Right lobe of liver (tissue), 6 donors: Measurements from ENCODE around the gene LYRM7. TPM values are rescaled to one million over a fixed set of nuclear protein-coding genes. Genes with fewer than 3 reads are reported as not detected.

Source experiments
- ATAC-seq, 4 donors: fragments of 200-7000 bp; cut with Tn5 transposase; one replicate each; pipeline ENCODE4 v1.9.1; 2020; ENCODE audit warnings: mild to moderate bottlenecking in 4 of 4, moderate library complexity in 4 of 4
- DNase-seq, 3 donors: peaks; one replicate each; pipeline ENCODE4 v3.0.0-alpha.2; 2020
- H3K27ac ChIP-seq, 3 donors: fragments of 200-600 bp; one replicate each; pipeline ENCODE4 v1.8.0; 2022
- H3K27me3 ChIP-seq, 2 donors: fragments of 200-600 bp; one replicate each; pipeline ENCODE4 v1.8.0; 2022
- H3K36me3 ChIP-seq, 4 donors: fragments of 200-600 bp; sonication (generic) in 1 of 4; one replicate each; pipeline versions ENCODE4 v1.5.1 to v1.8.0; 2017 to 2022; ENCODE audit warnings: control low read depth in 1 of 4
- H3K4me1 ChIP-seq, 4 donors: fragments of 200-600 bp; sonication (generic) in 1 of 4; one replicate each; pipeline versions ENCODE4 v1.5.1 to v1.8.0; 2017 to 2022; ENCODE audit warnings: control low read depth in 1 of 4
- H3K4me3 ChIP-seq, 3 donors: fragments of 200-600 bp; one replicate each; pipeline ENCODE4 v1.8.0; 2022
- H3K9me3 ChIP-seq, 4 donors: fragments of 200-600 bp; sonication (generic) in 1 of 4; one replicate each; pipeline versions ENCODE4 v1.5.1 to v1.8.0; 2017 to 2022; ENCODE audit warnings: control low read depth in 1 of 4
- POLR2A ChIP-seq: fragments of 450-650 bp; IDR thresholded peaks from one replicate; pipeline ENCODE4 v1.6.1; 2017; ENCODE audit warnings: antibody characterized with exemption, mild to moderate bottlenecking
- WGBS: methylation state at CpG from one replicate; pipeline ENCODE4 v1.1.6; 2018; ENCODE audit warnings: low coverage, low lambda C conversion rate; ENCODE audit not compliant: insufficient coverage; ENCODE audit errors: missing lambda C conversion rate; 5-methylcytosine and 5-hydroxymethylcytosine counted together
- intact Hi-C, 2 donors: fragments of 100-400 bp; cut with DNase I; formaldehyde crosslinking; loops; one replicate each; pipeline versions ENCODE4 v1.11.2 to v1.14.1; 2022
- total RNA-seq, 6 experiments: library from RNA; depleted of rRNA in 2 of 6; stranded (reverse); fragments of >200 nt in 2 of 6; fragmentation: NEBNext Ultra II Directional in 3 of 6; extraction: Animal tissue kit (Norgen Biotek cat#: 25700) in 3 of 6; gene quantifications; one replicate each; pipeline versions ENCODE4 v1.1.0 to v1.2.4, GENCODE V29; 2016 to 2023
- TF ChIP-seq, protein P1 (sequence below), 4 donors: fragments of 200-600 bp in 3 of 4; fragments of 450-650 bp in 1 of 4; IDR thresholded peaks; one replicate each; pipeline versions ENCODE4 v1.5.1 to v1.8.0; 2016 to 2022; ENCODE audit warnings: antibody characterized with exemption in 4 of 4, mild to moderate bottlenecking in 2 of 4
- donor health status: DM: no; HTN: yes; CAD: no.
- donor health status: DM: no; HTN: no; CAD: no.
- donor health status: DM: no; HTN: no; CAD: no.
- donor health status: DM: no; HTN: yes; CAD: no.
- donor health status: DM: no; HTN: yes; CAD: no.

LYRM7 gene
- total RNA-seq, 6 experiments from 2014 or later = 4.4 to 9.5 (median 5.6) TPM

DNA sequence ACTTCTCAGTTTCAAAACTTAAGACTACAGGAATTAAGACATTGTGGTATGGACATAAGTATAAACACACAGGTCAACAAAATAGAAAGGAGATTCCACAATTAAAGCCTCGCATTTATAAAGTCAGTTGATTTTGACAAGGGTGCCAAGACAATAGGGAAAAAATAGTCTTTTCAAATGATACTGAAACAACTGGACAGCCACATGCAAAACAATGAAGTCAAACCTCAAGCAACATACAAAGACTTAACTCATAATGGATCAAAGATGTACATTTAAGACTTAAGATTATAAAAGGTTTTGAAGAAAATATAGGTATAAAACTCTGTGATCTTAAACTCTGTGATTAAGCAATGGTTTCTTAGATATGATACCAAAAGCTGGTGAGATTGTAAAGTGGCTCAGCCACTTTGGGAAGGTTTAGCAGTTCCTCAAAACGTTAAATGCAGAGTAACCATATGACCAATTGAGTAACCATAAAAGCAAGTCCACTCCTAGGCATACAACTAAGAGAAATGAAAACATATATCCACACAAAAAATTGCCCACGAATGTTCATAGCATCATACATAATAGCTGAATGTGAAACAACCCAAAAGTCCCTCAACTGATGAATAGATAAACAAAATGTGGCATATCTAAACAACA, 27.6 kb upstream of the LYRM7 start:
- intact Hi-C loops = no loop called here
- 44% methylated on average over 3 of the region's 3 CpGs for WGBS
- DNase-seq (no peak), ATAC-seq (no peak)
- Histone ChIP-seq H3K4me1 (no peaks in the 10 kb centered on the region), H3K27ac (no peak overlapping the region), H3K36me3 (no peaks in the 10 kb centered on the region), H3K9me3 (no peaks in the 10 kb centered on the region), H3K4me3 (no peak overlapping the region), H3K27me3 (no peaks in the 10 kb centered on the region)
- TF ChIP-seq, protein P1, sequence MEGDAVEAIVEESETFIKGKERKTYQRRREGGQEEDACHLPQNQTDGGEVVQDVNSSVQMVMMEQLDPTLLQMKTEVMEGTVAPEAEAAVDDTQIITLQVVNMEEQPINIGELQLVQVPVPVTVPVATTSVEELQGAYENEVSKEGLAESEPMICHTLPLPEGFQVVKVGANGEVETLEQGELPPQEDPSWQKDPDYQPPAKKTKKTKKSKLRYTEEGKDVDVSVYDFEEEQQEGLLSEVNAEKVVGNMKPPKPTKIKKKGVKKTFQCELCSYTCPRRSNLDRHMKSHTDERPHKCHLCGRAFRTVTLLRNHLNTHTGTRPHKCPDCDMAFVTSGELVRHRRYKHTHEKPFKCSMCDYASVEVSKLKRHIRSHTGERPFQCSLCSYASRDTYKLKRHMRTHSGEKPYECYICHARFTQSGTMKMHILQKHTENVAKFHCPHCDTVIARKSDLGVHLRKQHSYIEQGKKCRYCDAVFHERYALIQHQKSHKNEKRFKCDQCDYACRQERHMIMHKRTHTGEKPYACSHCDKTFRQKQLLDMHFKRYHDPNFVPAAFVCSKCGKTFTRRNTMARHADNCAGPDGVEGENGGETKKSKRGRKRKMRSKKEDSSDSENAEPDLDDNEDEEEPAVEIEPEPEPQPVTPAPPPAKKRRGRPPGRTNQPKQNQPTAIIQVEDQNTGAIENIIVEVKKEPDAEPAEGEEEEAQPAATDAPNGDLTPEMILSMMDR (IDR thresholded peaks at IDR 0.05) = no peak
- no peak for TF ChIP-seq POLR2A

DNA sequence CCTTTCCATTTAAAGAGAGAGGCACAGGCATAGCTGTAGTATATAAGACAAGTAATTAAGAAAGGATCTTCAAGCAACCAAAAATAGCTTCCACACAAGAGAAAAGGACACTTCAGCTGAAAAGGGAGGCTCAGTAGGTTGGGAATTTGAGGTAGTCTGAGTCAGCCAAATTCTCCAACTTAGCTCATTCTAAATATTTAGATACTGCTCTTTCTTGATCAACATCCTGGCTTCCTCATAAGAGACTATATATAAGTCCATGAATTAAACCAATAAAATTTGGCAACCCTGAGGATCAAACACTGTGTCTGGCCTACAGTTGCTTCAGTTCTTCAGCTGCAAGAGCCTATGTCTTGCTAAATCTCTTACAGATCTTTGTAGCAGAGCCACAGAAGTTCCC, 23.5 kb upstream of the LYRM7 start:
- Histone ChIP-seq H3K27ac (no peak overlapping the region), H3K36me3 (no peaks in the 10 kb centered on the region), H3K27me3 (no peaks in the 10 kb centered on the region), H3K9me3 (no peaks in the 10 kb centered on the region), H3K4me1 (no peaks in the 10 kb centered on the region), H3K4me3 (no peak overlapping the region)
- TF ChIP-seq, protein P1 (IDR thresholded peaks at IDR 0.05) = no peak
- no peak for TF ChIP-seq POLR2A
- intact Hi-C loops = no loop called here
- DNase-seq = no peak
- no peak for ATAC-seq

DNA sequence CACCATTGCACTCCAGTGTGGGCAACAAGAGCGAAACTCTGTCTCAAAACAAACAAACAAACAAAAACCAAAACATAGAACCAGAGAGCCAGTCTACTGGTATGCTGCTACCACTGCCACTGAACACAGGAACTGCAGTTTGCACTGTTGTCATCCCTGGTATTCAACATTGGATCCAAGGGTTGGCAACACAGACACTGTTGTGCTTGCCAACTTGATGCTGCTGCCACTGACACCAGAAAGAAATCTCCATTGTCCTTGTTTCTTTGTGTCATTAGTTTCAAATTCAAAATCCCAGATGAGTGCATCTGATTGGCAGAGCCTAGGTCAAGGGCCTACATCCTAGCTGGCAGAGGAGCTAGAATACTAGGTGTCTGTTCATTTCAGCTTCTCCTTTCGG, 21.9 kb upstream of the LYRM7 start:
- whole genome bisulfite sequencing = 100% methylated on average over 1 of the region's 2 CpGs
- no peak for DNase-seq

DNA sequence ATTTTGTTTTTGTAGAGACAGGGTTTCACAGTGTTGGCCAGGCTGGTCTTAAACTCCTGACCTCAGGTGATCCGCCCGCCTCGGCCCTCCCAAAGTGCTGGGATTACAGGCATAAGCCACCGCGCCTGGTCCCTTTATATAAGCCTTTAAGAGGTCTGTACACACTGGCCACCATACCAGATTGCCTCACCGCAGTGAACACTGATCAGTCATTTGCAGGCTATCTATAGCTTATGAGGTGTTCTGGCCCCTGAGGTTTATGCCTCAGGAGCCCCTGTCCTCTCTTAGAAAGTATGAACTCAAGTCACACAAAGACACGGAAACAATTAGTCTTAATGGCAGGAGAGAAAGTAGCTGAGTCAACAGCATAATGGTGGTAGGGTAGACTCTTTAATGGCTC, 20.3 kb upstream of the LYRM7 start:
- Histone ChIP-seq H3K4me1 (no peaks in the 10 kb centered on the region), H3K27me3 (no peaks in the 10 kb centered on the region), H3K4me3 (no peak overlapping the region), H3K36me3 (no peaks in the 10 kb centered on the region), H3K27ac (no peak overlapping the region), H3K9me3 (no peaks in the 10 kb centered on the region)
- 90% methylated on average over 6 of the region's 7 CpGs for WGBS
- ATAC-seq (no peak), DNase-seq (no peak)
- TF ChIP-seq, protein P1 (IDR thresholded peaks at IDR 0.05) = no peak
- no peak for TF ChIP-seq POLR2A
- intact Hi-C loops = no loop called here

More for the DNA sequence above, 21.9 kb upstream of the LYRM7 start:
- ATAC-seq = no peak
- no peaks in the 10 kb centered on the region for H3K27me3 ChIP-seq
- intact Hi-C loops = no loop called here
- TF ChIP-seq, protein P1 (IDR thresholded peaks at IDR 0.05) = no peak
- TF ChIP-seq POLR2A = no peak
- H3K4me3 ChIP-seq = no peak overlapping the region
- no peak overlapping the region for H3K27ac ChIP-seq
- no peaks in the 10 kb centered on the region for H3K9me3 ChIP-seq
- no peaks in the 10 kb centered on the region for H3K36me3 ChIP-seq
- no peaks in the 10 kb centered on the region for H3K4me1 ChIP-seq

DNA sequence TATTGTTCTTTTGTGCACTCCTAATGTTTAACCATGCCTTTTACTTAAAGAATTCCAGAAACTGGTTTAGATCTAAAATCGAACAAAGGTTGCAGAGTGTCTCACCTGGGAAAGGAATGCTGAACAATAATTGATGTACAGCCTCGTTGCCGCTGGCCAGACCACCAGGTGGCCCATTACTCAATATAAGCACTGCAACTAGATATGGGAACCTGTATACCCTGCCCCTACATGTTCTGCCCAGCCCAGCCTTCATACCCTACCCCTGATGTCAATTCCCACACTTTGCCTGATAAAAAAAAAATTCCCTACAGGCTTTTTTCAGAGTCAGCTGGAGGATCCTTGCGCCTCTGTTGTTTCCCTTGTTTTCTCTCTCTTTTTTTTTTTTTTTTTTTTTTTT, 19.5 kb upstream of the LYRM7 start:
- Histone ChIP-seq H3K4me3 (no peak overlapping the region), H3K27me3 (no peaks in the 10 kb centered on the region), H3K4me1 (no peaks in the 10 kb centered on the region), H3K9me3 (no peaks in the 10 kb centered on the region), H3K27ac (no peak overlapping the region), H3K36me3 (no peaks in the 10 kb centered on the region)
- WGBS = 70% methylated on average over 3 of the region's 4 CpGs
- ATAC-seq = no peak
- no peak for DNase-seq
- intact Hi-C loops = no loop called here
- TF ChIP-seq, protein P1 (IDR thresholded peaks at IDR 0.05) = no peak
- TF ChIP-seq POLR2A = no peak
